H9 (cell line): ENCODE measurements around the gene PARP12. TPM values are rescaled to one million over a fixed set of nuclear protein-coding genes. Genes with fewer than 3 reads are reported as not detected.

Experiments used
- DNase-seq: peaks from one replicate; pipeline ENCODE4 v3.0.0-alpha.2; 2017
- H2AFZ ChIP-seq: one replicate; pipeline ENCODE4 v1.6.1; 2013; ENCODE audit warnings: mild to moderate bottlenecking, low read length, control low read depth, moderate library complexity
- H2AK5ac ChIP-seq: 2 replicates; pipeline ENCODE4 v1.6.1; 2013; ENCODE audit warnings: low read length, control low read depth, mixed read lengths; ENCODE audit not compliant: insufficient read length
- H2BK120ac ChIP-seq: one replicate; pipeline ENCODE4 v1.6.1; 2013; ENCODE audit warnings: low read depth, mild to moderate bottlenecking, low read length, control low read depth, inconsistent platforms; ENCODE audit not compliant: poor library complexity, severe bottlenecking
- H2BK12ac ChIP-seq: 2 replicates; pipeline ENCODE4 v1.6.1; 2013; ENCODE audit warnings: low read length, control low read depth, mixed read lengths, low read depth; ENCODE audit not compliant: insufficient read length
- H2BK15ac ChIP-seq: 2 replicates; pipeline ENCODE4 v1.6.1; 2013; ENCODE audit warnings: low read depth, low read length, control low read depth
- H2BK20ac ChIP-seq: one replicate; pipeline ENCODE4 v1.6.1; 2013; ENCODE audit warnings: low read depth, mild to moderate bottlenecking, low read length, control low read depth, inconsistent platforms; ENCODE audit not compliant: poor library complexity, severe bottlenecking
- H2BK5ac ChIP-seq: 2 replicates; pipeline ENCODE4 v1.6.1; 2013; ENCODE audit warnings: low read length, control low read depth, mixed read lengths; ENCODE audit not compliant: insufficient read length
- H3K14ac ChIP-seq: 2 replicates; pipeline ENCODE4 v1.6.1; 2013; ENCODE audit warnings: low read length, control low read depth; ENCODE audit not compliant: insufficient read depth
- H3K18ac ChIP-seq: 2 replicates; pipeline ENCODE4 v1.6.1; 2013; ENCODE audit warnings: low read depth, mild to moderate bottlenecking, mixed read lengths, low read length, control low read depth; ENCODE audit not compliant: insufficient read length
- H3K23ac ChIP-seq: 2 replicates; pipeline ENCODE4 v1.6.1; 2013; ENCODE audit warnings: low read length, control low read depth, mixed read lengths, low read depth; ENCODE audit not compliant: insufficient read length
- H3K23me2 ChIP-seq: 2 replicates; pipeline ENCODE4 v1.6.1; 2013; ENCODE audit warnings: low read depth, mild to moderate bottlenecking, mixed read lengths, low read length, control low read depth; ENCODE audit not compliant: insufficient read length, poor library complexity, severe bottlenecking
- H3K27ac ChIP-seq: 2 replicates; pipeline ENCODE4 v1.5.1; 2013; ENCODE audit warnings: low read length, control low read depth, mixed read lengths, low read depth; ENCODE audit not compliant: insufficient read length
- H3K27me3 ChIP-seq: 2 replicates; pipeline ENCODE4 v1.6.1; 2013; ENCODE audit warnings: low read length, control low read depth, inconsistent platforms; ENCODE audit not compliant: insufficient read depth
- H3K4ac ChIP-seq: 2 replicates; pipeline ENCODE4 v1.6.1; 2013; ENCODE audit warnings: low read depth, mild to moderate bottlenecking, control low read depth, inconsistent platforms, low read length, moderate library complexity
- H3K4me1 ChIP-seq: 2 replicates; pipeline ENCODE4 v1.6.1; 2013; ENCODE audit warnings: low read length, control low read depth, inconsistent platforms; ENCODE audit not compliant: insufficient read depth
- H3K4me2 ChIP-seq: 2 replicates; pipeline ENCODE4 v1.6.1; 2013; ENCODE audit warnings: low read length, control low read depth, mixed read lengths; ENCODE audit not compliant: insufficient read length, insufficient read depth
- H3K56ac ChIP-seq: 2 replicates; pipeline ENCODE4 v1.6.1; 2013; ENCODE audit warnings: low read depth, mild to moderate bottlenecking, mixed read lengths, low read length, control low read depth; ENCODE audit not compliant: insufficient read length
- H3K79me1 ChIP-seq: 2 replicates; pipeline ENCODE4 v1.6.1; 2013; ENCODE audit warnings: low read depth, mild to moderate bottlenecking, moderate library complexity, low read length, control low read depth, inconsistent platforms; ENCODE audit not compliant: insufficient read depth, poor library complexity, severe bottlenecking
- H3K79me2 ChIP-seq: 2 replicates; pipeline ENCODE4 v1.6.1; 2013; ENCODE audit warnings: low read length, control low read depth, inconsistent platforms; ENCODE audit not compliant: insufficient read depth
- H3K9ac ChIP-seq: 2 replicates; pipeline ENCODE4 v1.6.1; 2013; ENCODE audit warnings: low read length, control low read depth, mixed read lengths; ENCODE audit not compliant: insufficient read length; ENCODE audit errors: extremely low read depth
- H3K9me3 ChIP-seq: one replicate; pipeline ENCODE4 v1.6.1; 2013; ENCODE audit warnings: low read depth, low read length, inconsistent platforms; ENCODE audit not compliant: control insufficient read depth
- H3T11ph ChIP-seq: one replicate; pipeline ENCODE4 v1.6.1; 2013; ENCODE audit warnings: mild to moderate bottlenecking, low read length, control low read depth, inconsistent platforms
- H4K20me1 ChIP-seq: one replicate; pipeline ENCODE4 v1.6.1; 2013; ENCODE audit not compliant: control insufficient read depth, insufficient read length, insufficient read depth
- H4K5ac ChIP-seq: 2 replicates; pipeline ENCODE4 v1.6.1; 2013; ENCODE audit warnings: low read depth, mild to moderate bottlenecking, mixed read lengths, low read length, control low read depth; ENCODE audit not compliant: insufficient read length
- H4K8ac ChIP-seq: replicated peaks from 2 replicates; pipeline ENCODE4 v1.6.1; 2013; ENCODE audit warnings: low read length, control low read depth, mixed read lengths, low read depth; ENCODE audit not compliant: insufficient read length
- H4K91ac ChIP-seq: 2 replicates; pipeline ENCODE4 v1.6.1; 2013; ENCODE audit warnings: low read depth, mild to moderate bottlenecking, moderate library complexity, mixed read lengths, low read length, control low read depth; ENCODE audit not compliant: insufficient read length
- H3K27ac Mint-ChIP-seq, 3 experiments: 2 replicates in 2 of 3; 3 replicates in 1 of 3; pipeline ENCODE4 v1.8.0; 2020 to 2021; ENCODE audit warnings: mixed read lengths in 3 of 3, mild to moderate bottlenecking in 1 of 3, moderate library complexity in 1 of 3
- H3K27me3 Mint-ChIP-seq: 2 replicates; pipeline ENCODE4 v1.8.0; 2021; ENCODE audit warnings: low read depth, mild to moderate bottlenecking, moderate library complexity, mixed read lengths
- H3K36me3 Mint-ChIP-seq, 3 experiments: 2 replicates in 2 of 3; 3 replicates in 1 of 3; pipeline ENCODE4 v1.8.0; 2020 to 2021; ENCODE audit warnings: low read depth in 3 of 3, mixed read lengths in 3 of 3; ENCODE audit not compliant: insufficient read depth in 1 of 3
- H3K4me1 Mint-ChIP-seq, 2 experiments: 2 replicates each; pipeline ENCODE4 v1.8.0; 2020; ENCODE audit warnings: mixed read lengths in 2 of 2
- H3K4me3 Mint-ChIP-seq, 2 experiments: 2 replicates in 1 of 2; 3 replicates in 1 of 2; pipeline ENCODE4 v1.8.0; 2020 to 2021; ENCODE audit warnings: mild to moderate bottlenecking in 2 of 2, mixed read lengths in 2 of 2, moderate library complexity in 1 of 2
- H3K9me3 Mint-ChIP-seq, 2 experiments: 2 replicates in 1 of 2; 3 replicates in 1 of 2; pipeline ENCODE4 v1.8.0; 2020; ENCODE audit warnings: mild to moderate bottlenecking in 2 of 2, mixed read lengths in 2 of 2, moderate library complexity in 1 of 2
- CTCF ChIP-seq: fragments of 200-600 bp; sonication (generic); conservative IDR thresholded peaks from 3 replicates; pipeline ENCODE4 v1.8.0; 2021; ENCODE audit warnings: antibody characterized with exemption, mild to moderate bottlenecking
- WGBS: extraction: QIAGEN DNeasy Blood & Tissue Kit; methylation state at CpG from one replicate; pipeline ENCODE4 v1.1.7; 2013; ENCODE audit warnings: missing lambda C conversion rate, low lambda C conversion rate, mixed read lengths; ENCODE audit not compliant: insufficient read length; ENCODE audit errors: extremely low coverage; 5-methylcytosine and 5-hydroxymethylcytosine counted together
- total RNA-seq: library from RNA; stranded (reverse); gene quantifications from 2 replicates; pipeline ENCODE4 v1.2.1, GENCODE V29; 2021

The PARP12 gene
- total RNA-seq, 1 experiment from 2014 or later, result 11.8 TPM

- Histone ChIP-seq H3K56ac (no peak overlapping the region), H3K27ac (no peak overlapping the region), H3K23me2 (no peaks in the 10 kb centered on the region), H4K91ac (no peak overlapping the region), H3T11ph (no peak overlapping the region), H2BK20ac (no peak overlapping the region), H3K23ac (no peak overlapping the region), H3K27me3 (peaks cover 4% of the 10 kb centered on the region; the same call in 1 of the 2 replicates), H2BK120ac (no peak overlapping the region), H2BK5ac (no peak overlapping the region), H2AFZ (no peak overlapping the region), H4K8ac (no peak overlapping the region), H3K9me3 (no peaks in the 10 kb centered on the region), H3K14ac (no peak overlapping the region), H2BK12ac (no peak overlapping the region), H2BK15ac (no peak overlapping the region), H3K4me2 (no peak overlapping the region), H3K4ac (no peak overlapping the region), H2AK5ac (no peak overlapping the region), H3K79me1 (no peaks in the 10 kb centered on the region), H4K20me1 (no peaks in the 10 kb centered on the region), H4K5ac (no peak overlapping the region), H3K18ac (no peak overlapping the region), H3K79me2 (no peaks in the 10 kb centered on the region; the same call in 1 of the 2 replicates), H3K9ac (no peak overlapping the region), H3K4me1 (no peaks in the 10 kb centered on the region)
- Mint-ChIP-seq H3K4me1 (peaks cover 3 to 12% of the 10 kb centered on the region in 2 experiments; a peak in 3 of 4 replicates), H3K9me3 (no peaks in the 10 kb centered on the region; a peak in 1 of 5 replicates), H3K36me3 (peaks cover 0 to 3% (median 0%) of the 10 kb centered on the region in 3 experiments; a peak in 3 of 7 replicates), H3K27ac (no peak overlapping the region; a peak in 1 of 7 replicates), H3K4me3 (no peak overlapping the region), H3K27me3 (peaks cover 12% of the 10 kb centered on the region)
- no CpG with 5 or more reads among the region's 5 CpGs for WGBS
- TF ChIP-seq CTCF, result no peak
- no peak for DNase-seq
Observed at GRCh38 chr7:140056431-140057142, 6.2 kb downstream of the PARP12 start.
